H1 (cell line): Measurements from ENCODE around the gene CBFA2T2. TPM values are rescaled to one million over a fixed set of nuclear protein-coding genes. Genes with fewer than 3 reads are reported as not detected.

Source experiments
- polyA plus RNA-seq, 7 experiments: library from polyadenylated mRNA; depleted of rRNA in 3 of 7; stranded (reverse) in 5 of 7; unstranded in 2 of 7; fragments of >200 nt in 5 of 7; fragments of 200-250 nt in 2 of 7; gene quantifications; 1 replicate in 5 of 7; 2 replicates in 1 of 7; 4 replicates in 1 of 7; pipeline versions ENCODE4 v1.2.1 to v1.2.3, GENCODE V29; 2011 to 2013; ENCODE audit warnings: missing spikeins in 2 of 7, mixed read lengths in 2 of 7
- total RNA-seq: library from RNA; stranded (reverse); fragmentation: NEBNext Ultra II Directional; extraction: Animal tissue kit (Norgen Biotek cat#: 25700); gene quantifications from 2 replicates; pipeline ENCODE4 v1.2.1, GENCODE V29; 2021
- TF ChIP-seq, protein P1 (sequence below), 3 experiments: IDR thresholded peaks; 1 replicate in 2 of 3; 2 replicates in 1 of 3; pipeline versions ENCODE4 v1.5.1 to v1.6.1; 2011; ENCODE audit warnings: low read length in 3 of 3, mild to moderate bottlenecking in 3 of 3, inconsistent platforms in 2 of 3, low read depth in 1 of 3, moderate library complexity in 1 of 3; ENCODE audit not compliant: insufficient read depth in 1 of 3; ENCODE audit errors: control extremely low read depth in 1 of 3

The CBFA2T2 gene
- total and polyA plus RNA-seq, 2 of the 8 experiments (the other 6 are each of a cell fraction or from before 2014, with no cell fraction given): 11.6 to 12.9 TPM

DNA sequence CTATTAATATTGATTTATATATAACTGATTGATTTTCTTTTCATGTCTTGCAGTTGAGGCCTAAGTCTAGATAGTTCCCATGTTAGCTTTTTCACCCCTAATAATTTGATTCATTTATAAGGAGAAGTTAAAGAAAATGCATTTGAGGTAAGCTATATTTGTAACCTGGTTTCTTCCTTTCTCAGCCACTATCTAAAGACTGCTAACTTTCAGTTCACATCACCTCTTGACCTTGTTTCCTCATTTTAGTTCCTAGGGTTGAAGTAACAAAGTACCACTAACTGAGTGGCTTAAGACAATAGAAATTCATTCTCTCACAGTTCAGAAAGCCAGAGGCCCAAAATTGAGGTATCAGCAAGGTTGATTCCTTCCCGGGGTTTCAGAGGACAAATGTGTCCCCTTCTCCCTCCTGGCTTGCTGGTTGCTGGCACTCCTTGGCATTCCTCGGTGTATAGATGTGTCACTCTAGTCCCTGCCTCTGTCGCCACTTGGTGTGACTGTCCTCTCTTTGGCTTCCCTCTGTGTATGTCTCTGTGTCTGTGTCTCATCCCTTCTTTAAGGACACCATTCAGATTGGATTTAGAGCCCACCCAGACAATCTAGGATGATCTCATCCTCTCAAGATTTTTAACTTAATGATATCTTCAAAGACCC is 116.3 kb downstream of the CBFA2T2 start (continued):
- TF ChIP-seq, protein P1, sequence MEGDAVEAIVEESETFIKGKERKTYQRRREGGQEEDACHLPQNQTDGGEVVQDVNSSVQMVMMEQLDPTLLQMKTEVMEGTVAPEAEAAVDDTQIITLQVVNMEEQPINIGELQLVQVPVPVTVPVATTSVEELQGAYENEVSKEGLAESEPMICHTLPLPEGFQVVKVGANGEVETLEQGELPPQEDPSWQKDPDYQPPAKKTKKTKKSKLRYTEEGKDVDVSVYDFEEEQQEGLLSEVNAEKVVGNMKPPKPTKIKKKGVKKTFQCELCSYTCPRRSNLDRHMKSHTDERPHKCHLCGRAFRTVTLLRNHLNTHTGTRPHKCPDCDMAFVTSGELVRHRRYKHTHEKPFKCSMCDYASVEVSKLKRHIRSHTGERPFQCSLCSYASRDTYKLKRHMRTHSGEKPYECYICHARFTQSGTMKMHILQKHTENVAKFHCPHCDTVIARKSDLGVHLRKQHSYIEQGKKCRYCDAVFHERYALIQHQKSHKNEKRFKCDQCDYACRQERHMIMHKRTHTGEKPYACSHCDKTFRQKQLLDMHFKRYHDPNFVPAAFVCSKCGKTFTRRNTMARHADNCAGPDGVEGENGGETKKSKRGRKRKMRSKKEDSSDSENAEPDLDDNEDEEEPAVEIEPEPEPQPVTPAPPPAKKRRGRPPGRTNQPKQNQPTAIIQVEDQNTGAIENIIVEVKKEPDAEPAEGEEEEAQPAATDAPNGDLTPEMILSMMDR (IDR thresholded peaks at IDR 0.05; ENCODE audit: control extremely low read depth in 1 of 3, insufficient read depth in 1 of 3, low read depth in 1 of 3, low read length in 3 of 3): no peak
